GM20000 (cell line): ENCODE data around the gene HINT2.

Source experiments
- DNase-seq: peaks from one replicate; pipeline ENCODE4 v3.0.0; 2012; ENCODE audit warnings: low spot score
- CTCF ChIP-seq: IDR thresholded peaks from 2 replicates; pipeline ENCODE4 v1.5.1; 2012; ENCODE audit warnings: mild to moderate bottlenecking, control low read depth; ENCODE audit errors: extremely low read depth, missing control alignments

Gene HINT2

GRCh38 chr9:35829764-35830096, 14.9 kb upstream of the HINT2 start:
- no peak for DNase-seq
- no peak for TF ChIP-seq CTCF

DNA sequence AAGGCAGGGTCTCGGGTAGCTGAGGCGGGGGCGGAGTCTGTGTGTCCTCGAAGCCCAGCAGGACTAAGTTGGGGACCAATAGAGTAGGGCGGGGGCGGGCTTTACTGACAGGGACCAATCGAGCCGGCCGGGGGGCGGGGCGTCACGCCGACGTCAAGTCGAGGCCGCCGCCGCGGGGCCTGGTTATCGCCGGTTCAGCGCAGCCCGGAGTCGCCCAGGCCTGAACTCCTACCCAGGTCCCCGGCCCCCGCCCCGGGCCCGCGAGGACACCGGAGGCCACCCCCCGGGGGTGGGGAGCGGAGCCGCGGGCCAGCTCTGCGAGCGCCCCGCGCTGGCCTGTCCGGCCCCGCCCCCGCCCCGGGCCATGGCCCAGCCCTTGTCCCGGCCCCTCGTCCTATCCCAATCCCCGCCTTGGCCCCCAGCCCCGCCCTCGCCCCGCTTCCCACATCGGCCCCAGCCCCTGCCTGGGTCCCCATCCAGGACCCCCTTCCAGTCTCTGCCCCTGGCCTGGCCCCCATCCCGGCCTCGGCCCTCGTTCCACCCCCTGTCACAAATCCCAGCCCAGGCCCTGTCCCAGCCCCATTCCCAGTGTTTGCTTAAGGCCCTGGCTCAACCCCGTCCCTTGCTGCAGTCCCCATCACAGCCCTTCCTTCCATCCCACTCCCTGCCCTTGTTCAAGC, 14.4 kb upstream of the HINT2 start, which contains the start of gene TMEM8B:
TSS of gene TMEM8B (plus strand) at position 145 of the 680 bp plus-strand sequence. CDS start at position 365, 220 bp downstream.
- no peak for TF ChIP-seq CTCF
- DNase-seq, result peak; percentile 95

- no peak for TF ChIP-seq CTCF
- peak; percentile 40 for DNase-seq
These were observed 13.9 kb upstream of the HINT2 start, which contains the start of gene FAM221B for GRCh38 chr9:35828716-35829083. FAM221B (minus strand) TSS chr9:35828732; CDS start chr9:35826161, 2,571 bp downstream.

DNA sequence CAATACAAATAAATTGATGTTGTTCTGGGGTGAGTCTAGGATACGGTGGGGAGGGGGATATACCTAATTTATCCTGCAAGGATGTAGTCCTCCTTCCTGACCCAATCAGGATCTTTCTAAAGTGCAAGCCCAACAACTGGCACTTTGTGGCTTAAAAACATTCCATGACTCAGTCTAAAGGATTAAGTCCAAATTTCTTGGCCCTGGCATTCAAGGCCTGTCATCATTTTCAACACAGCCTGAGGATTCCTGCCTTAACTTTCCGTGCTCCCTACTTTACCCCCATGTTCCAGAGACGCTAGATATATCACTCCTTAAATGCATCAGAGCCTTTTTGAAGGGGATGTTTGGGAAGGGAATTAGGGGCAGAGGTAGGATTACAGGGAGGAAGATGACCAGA, 12.6 kb upstream of the HINT2 start:
- no peak for DNase-seq
- TF ChIP-seq CTCF, result no peak

DNA sequence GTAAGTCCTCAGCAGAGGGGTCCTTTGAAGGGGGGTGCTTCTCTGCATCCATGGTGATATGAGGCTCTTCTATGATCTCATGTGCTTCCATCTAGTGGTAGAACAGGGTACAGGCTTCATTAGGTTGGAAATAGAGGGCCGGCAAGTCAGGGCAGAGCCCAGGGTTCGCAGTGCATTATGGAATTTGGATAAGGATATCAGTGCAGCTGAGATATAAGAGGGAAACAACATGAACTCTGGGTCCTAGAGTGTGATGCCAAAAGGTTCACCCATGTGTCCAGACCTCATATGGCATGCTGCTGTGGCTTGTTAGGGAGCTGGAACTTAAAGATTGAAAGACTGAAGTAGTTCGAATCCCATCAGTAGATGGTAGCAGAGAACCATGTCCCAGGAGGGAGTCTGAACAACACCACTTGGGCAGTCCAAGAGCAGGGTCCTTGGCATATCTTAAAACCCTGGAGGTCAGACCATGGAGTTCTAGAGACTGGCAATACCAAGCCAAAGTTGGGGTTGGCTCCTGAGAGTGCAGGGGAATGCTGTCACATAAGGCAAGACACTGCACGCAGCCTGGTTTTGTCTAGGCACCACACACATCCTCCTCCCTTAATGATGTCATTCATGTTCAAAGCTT, 11.3 kb upstream of the HINT2 start:
- DNase-seq, result peak; percentile 69
- TF ChIP-seq CTCF, result peak; percentile 72

DNA sequence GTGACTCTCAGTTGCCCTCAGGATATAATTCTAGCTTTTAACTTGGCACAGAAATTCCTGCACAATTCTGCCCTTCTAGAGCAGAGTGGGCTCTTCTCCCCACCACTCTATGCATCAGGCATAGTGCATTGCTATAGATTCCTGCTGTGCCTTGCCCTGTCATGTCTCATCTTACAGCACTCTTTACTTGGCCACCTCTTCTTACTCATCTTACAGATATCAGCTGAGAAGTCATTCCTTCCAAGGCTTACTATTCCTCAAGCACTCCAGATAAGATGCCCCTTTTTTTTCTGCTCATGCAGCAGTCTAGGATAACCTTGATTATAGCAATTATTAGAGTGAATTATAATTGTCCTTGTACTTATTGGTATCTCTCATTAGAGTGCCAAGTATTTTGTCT, 8.1 kb upstream of the HINT2 start:
- TF ChIP-seq CTCF, result no peak
- no peak for DNase-seq

GRCh38 chr9:35820076-35820475, 5.2 kb upstream of the HINT2 start:
- no peak for DNase-seq
- TF ChIP-seq CTCF, result no peak
